Activated B cell treated with CpG ODN at 0.5 μM for 24 hours (primary cell): ENCODE results near the gene RBM4. TPM values are rescaled to one million over a fixed set of nuclear protein-coding genes. Genes with fewer than 3 reads are reported as not detected.

Source experiments
- ATAC-seq: fragments of 200-7000 bp; cut with Tn5 transposase; one replicate; pipeline ENCODE4 v1.10.0; 2021; ENCODE audit warnings: low read depth, mild to moderate bottlenecking, moderate library complexity
- CTCF ChIA-PET: fragments of 350-600 bp; sonication (Branson Sonifier 250); formaldehyde crosslinking; loops from one replicate; lab custom pipeline; 2021; ENCODE audit warnings: antibody characterized with exemption; lab: Charles Lee
- POLR2A ChIA-PET: fragments of 350-600 bp; sonication (Branson Sonifier 250); formaldehyde crosslinking; loops from one replicate; lab custom pipeline; 2021; ENCODE audit warnings: antibody characterized with exemption; lab: Charles Lee
- DNase-seq: peaks from one replicate; pipeline ENCODE4 v3.0.0; 2022
- H3K27ac Mint-ChIP-seq: one replicate; pipeline ENCODE4 v1.8.0; 2020; ENCODE audit warnings: mixed read lengths
- H3K27me3 Mint-ChIP-seq: one replicate; pipeline ENCODE4 v1.8.0; 2021; ENCODE audit warnings: mixed read lengths
- H3K36me3 Mint-ChIP-seq: one replicate; pipeline ENCODE4 v1.8.0; 2021; ENCODE audit warnings: low read depth, mixed read lengths
- H3K4me1 Mint-ChIP-seq: one replicate; pipeline ENCODE4 v1.8.0; 2021; ENCODE audit warnings: mixed read lengths
- H3K4me3 Mint-ChIP-seq: one replicate; pipeline ENCODE4 v1.8.0; 2020; ENCODE audit warnings: mild to moderate bottlenecking, mixed read lengths
- H3K9me3 Mint-ChIP-seq: one replicate; pipeline ENCODE4 v1.8.0; 2020; ENCODE audit warnings: mixed read lengths
- intact Hi-C: fragments of 100-400 bp; cut with micrococcal nuclease; formaldehyde crosslinking; loops from one replicate; pipeline ENCODE4 v1.15.1; 2024
- total RNA-seq: library from RNA; stranded (reverse); gene quantifications from 2 replicates; pipeline ENCODE4 v1.2.3, GENCODE V29; 2022
- TF ChIP-seq, protein P1 (sequence below): fragments of 200-600 bp; IDR thresholded peaks from one replicate; pipeline ENCODE4 v1.8.0; 2022; ENCODE audit warnings: antibody characterized with exemption, mild to moderate bottlenecking

The RBM4 gene
- total RNA-seq, 1 donor from 2014 or later = 197 TPM

DNA sequence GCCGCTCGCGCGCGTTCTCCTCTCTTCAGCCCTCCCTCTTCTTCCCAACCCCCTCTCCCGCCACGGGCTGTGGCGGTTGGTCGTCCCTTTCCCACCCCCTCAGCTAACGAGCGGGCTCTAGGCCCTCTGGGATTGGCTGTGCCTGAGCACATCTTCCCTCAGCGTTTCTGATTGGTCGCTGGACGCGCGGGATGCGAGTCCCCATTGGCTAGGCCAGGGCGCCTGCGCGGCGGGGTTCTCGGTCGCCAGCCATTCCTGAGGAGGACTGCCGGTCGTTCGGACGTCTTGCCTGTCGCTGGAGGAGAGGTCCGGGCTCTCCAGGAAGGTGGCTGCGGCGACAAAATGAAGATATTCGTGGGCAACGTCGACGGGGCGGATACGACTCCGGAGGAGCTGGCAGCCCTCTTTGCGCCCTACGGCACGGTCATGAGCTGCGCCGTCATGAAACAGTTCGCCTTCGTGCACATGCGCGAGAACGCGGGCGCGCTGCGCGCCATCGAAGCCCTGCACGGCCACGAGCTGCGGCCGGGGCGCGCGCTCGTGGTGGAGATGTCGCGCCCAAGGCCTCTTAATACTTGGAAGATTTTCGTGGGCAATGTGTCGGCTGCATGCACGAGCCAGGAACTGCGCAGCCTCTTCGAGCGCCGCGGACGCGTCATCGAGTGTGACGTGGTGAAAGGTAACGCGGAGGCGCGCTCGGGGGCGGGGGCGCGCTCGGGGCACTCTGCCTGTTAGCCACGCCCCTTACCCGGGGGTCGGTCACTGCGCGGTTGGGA lies 21.9 kb upstream of the RBM4 start, which contains the start of gene RBM14:
TSS of gene RBM14 (plus strand) at position 252 of the 776 bp plus-strand sequence. CDS start at position 343, 91 bp downstream.
- H3K27me3 Mint-ChIP-seq = no peaks in the 10 kb centered on the region

DNA sequence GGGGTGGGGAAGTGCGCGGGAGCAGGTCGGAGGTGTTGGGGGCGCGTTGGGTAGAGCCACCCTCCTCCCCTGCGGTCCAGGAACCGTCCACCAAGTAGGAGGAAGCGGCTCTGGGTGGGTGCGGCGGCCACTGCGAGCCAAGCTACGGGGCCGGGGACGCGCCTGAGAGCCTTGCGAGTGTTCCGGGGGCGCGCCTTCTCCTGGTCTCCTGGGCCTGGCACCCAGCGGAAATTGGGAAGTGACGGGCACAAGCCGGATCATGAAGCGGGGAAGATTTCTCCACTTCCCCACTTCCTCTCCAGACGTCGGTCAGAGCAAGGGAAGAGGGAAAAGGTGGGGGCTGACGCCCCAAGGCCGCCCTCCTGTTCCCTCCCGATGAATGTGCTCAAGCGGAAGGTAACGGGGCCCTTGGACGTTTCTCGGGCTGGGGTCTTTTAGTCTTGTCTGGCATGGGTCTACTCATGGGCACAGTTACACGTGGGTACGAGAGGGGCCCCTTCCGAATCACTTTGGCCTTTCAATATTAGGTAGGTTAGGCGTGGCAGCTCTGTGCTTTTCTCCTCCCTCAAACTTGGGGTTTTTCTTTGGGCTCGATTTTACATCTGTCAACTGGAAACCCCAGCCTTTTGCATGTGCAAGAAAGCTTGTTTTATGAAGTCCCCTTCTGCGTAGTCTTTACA lies 21.2 kb upstream of the RBM4 start:
- Mint-ChIP-seq H3K36me3 (peaks cover 44% of the 10 kb centered on the region), H3K4me1 (peaks cover 62% of the 10 kb centered on the region), H3K27ac (peak overlapping the region; percentile 99), H3K27me3 (no peaks in the 10 kb centered on the region), H3K9me3 (no peaks in the 10 kb centered on the region), H3K4me3 (peak overlapping the region; percentile 98)
- DNase-seq = no peak
- TF ChIP-seq, protein P1, sequence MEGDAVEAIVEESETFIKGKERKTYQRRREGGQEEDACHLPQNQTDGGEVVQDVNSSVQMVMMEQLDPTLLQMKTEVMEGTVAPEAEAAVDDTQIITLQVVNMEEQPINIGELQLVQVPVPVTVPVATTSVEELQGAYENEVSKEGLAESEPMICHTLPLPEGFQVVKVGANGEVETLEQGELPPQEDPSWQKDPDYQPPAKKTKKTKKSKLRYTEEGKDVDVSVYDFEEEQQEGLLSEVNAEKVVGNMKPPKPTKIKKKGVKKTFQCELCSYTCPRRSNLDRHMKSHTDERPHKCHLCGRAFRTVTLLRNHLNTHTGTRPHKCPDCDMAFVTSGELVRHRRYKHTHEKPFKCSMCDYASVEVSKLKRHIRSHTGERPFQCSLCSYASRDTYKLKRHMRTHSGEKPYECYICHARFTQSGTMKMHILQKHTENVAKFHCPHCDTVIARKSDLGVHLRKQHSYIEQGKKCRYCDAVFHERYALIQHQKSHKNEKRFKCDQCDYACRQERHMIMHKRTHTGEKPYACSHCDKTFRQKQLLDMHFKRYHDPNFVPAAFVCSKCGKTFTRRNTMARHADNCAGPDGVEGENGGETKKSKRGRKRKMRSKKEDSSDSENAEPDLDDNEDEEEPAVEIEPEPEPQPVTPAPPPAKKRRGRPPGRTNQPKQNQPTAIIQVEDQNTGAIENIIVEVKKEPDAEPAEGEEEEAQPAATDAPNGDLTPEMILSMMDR = no peak
- ChIA-PET POLR2A (interaction anchor here (0.5 to 14.8 kb wide), 30 partner anchors 8 to 842 kb away, joined by 3 to 272 read pairs (median 5); partner anchors contain the start of genes ACTN3, BBS1, BRMS1 and CCDC87), CTCF (interaction anchor here (0.8 to 1.9 kb wide), 6 partner anchors 21 to 61 kb away, joined by 3 to 13 read pairs (median 5); partner anchors contain the start of genes RBM4 and RBM4B)
- ATAC-seq = no peak
- intact Hi-C loops = loop anchor here (1.0 to 10.0 kb wide), 5 partner anchors 11 to 890 kb away; partner anchors contain the start of genes ACTN3, CDK2AP2, KDM2A and MRPL11

More for the DNA sequence above, 21.9 kb upstream of the RBM4 start, which contains the start of gene RBM14:
- peak within 1 kb of the TSS; percentile 99 for H3K27ac Mint-ChIP-seq
- POLR2A ChIA-PET = interaction anchor here (0.5 to 14.8 kb wide), 34 partner anchors 8 to 1029 kb away, joined by 3 to 272 read pairs (median 5); partner anchors contain the start of genes ACTN3, BBS1, BRMS1 and CCDC87
- intact Hi-C loops = loop anchor here (1.0 to 10.0 kb wide), 9 partner anchors 8 to 891 kb away; partner anchors contain the start of genes ACTN3, CCDC87, CCS and CDK2AP2
- TF ChIP-seq, protein P1 = no peak
- peak within 1 kb of the TSS; percentile 98 for H3K4me3 Mint-ChIP-seq
- peak; percentile 88 for ATAC-seq
- peaks cover 63% of the 10 kb centered on the region for H3K4me1 Mint-ChIP-seq
- peaks cover 42% of the 10 kb centered on the region for H3K36me3 Mint-ChIP-seq
- CTCF ChIA-PET = interaction anchor here (1.3 to 1.9 kb wide), 4 partner anchors 22 to 61 kb away, joined by 5 to 13 read pairs (median 5); partner anchors contain the start of genes RBM4 and RBM4B
- H3K9me3 Mint-ChIP-seq = no peaks in the 10 kb centered on the region
- peak; percentile 97 for DNase-seq

DNA sequence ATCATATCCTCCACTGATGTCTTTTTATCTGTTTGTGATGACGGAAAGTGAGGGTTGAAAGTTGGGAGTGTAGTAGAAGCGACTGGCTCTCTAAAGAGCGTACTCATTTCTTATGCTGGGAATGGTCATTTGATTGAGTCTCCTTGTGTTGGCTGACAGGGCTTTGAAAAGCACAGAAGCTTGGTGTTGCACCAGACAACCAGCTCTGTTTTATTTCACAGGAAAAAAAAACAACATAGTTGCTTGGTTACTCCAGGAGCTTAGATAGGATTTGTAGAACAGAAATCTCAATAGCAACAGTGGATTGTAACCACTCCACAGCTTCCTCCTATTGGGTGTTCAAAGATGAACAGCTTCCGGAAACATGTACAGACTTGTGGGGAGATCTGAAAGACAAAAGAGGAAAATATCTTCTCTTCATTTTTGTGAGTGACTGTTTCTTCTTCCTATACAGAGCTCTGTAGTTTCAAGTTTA lies 19.4 kb upstream of the RBM4 start:
- Mint-ChIP-seq H3K27ac (peak overlapping the region; percentile 99), H3K36me3 (peaks cover 61% of the 10 kb centered on the region), H3K4me1 (peaks cover 75% of the 10 kb centered on the region), H3K4me3 (peak overlapping the region; percentile 98), H3K9me3 (no peaks in the 10 kb centered on the region), H3K27me3 (no peaks in the 10 kb centered on the region)
- ATAC-seq = no peak
- ChIA-PET POLR2A (interaction anchor here (0.6 to 14.8 kb wide), 10 partner anchors 9 to 687 kb away, joined by 3 to 272 read pairs (median 4); partner anchors contain the start of genes CCDC87, CCS, DPP3 and RBM4), CTCF (interaction anchor here (1.5 to 1.8 kb wide), 2 partner anchors 19 to 59 kb away, joined by 7 read pairs; partner anchors contain the start of genes RBM4 and RBM4B)
- intact Hi-C loops = loop anchor here (5.0 to 10.0 kb wide), 4 partner anchors 72 to 888 kb away; partner anchors contain the start of genes ACTN3, CDK2AP2, KDM2A and MRPL11
- TF ChIP-seq, protein P1 = no peak
- DNase-seq = no peak

DNA sequence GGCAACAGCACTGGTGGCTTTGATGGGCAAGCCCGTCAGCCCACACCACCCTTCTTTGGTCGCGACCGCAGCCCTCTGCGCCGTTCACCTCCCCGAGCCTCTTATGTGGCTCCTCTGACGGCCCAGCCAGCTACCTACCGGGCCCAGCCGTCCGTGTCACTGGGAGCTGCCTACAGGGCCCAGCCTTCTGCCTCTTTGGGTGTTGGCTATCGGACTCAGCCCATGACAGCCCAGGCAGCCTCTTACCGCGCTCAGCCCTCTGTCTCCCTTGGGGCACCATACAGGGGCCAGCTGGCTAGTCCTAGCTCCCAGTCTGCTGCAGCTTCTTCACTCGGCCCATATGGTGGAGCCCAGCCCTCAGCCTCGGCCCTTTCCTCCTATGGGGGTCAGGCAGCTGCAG lies 14.1 kb upstream of the RBM4 start:
- CTCF ChIA-PET = no interaction called here
- Mint-ChIP-seq H3K9me3 (no peaks in the 10 kb centered on the region), H3K27ac (no peak overlapping the region), H3K27me3 (no peaks in the 10 kb centered on the region), H3K36me3 (peaks cover 83% of the 10 kb centered on the region), H3K4me3 (no peak overlapping the region), H3K4me1 (peaks cover 58% of the 10 kb centered on the region)
- intact Hi-C loops = no loop called here
- DNase-seq (no peak), ATAC-seq (no peak)
- POLR2A ChIA-PET = interaction anchor here (0.5 to 14.8 kb wide), 3 partner anchors 8 to 158 kb away, joined by 3 to 272 read pairs (median 7); partner anchors contain the start of genes RBM14 and RBM4
- TF ChIP-seq, protein P1 = no peak
